ENCODE measurements around the gene NKAIN4. TPM values are rescaled to one million over a fixed set of nuclear protein-coding genes. Genes with fewer than 3 reads are reported as not detected.

NKAIN4 gene
- total RNA-seq, 4 donors from 2014 or later, result 0.79 TPM; not detected in 3

DNA sequence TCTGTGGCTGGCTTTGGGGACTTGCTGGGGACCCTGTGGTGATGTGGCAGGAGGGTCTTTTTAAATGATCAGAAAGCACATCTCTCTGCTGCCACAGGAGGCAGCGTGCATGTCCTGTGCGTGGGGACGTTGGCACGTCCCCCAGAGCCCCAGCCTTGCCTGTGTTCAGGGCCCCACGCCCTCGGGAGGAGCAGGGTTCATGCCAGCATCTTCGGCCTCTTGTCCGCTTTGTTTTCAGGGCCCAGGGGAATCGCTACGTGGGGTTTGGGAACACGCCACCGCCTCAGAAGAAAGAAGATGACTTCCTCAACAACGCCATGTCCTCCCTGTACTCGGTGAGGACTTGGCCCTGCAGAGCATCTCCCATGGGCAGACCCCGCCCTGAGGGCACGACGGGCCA is 24.4 kb upstream of the NKAIN4 start:
- in situ Hi-C loops (cut with MboI; ENCODE audit: low pct_ligation_motif_present in 1 of 4, low pct_unique_long_range_greater_than_20kb in 1 of 4, low sequenced_read_pairs in 3 of 4), result no loop called here
- no peak for DNase-seq
- Histone ChIP-seq H3K9me3 (no peaks in the 10 kb centered on the region), H3K27ac (no peak overlapping the region), H3K4me1 (peaks cover 9 to 16% (median 10%) of the 10 kb centered on the region in 4 donors), H3K36me3 (peaks cover 0 to 26% (median 13%) of the 10 kb centered on the region in 4 donors), H3K27me3 (no peaks in the 10 kb centered on the region), H3K4me3 (no peak overlapping the region)
- WGBS, 2 donors (ENCODE audit: low coverage in 1 of 2), result 85 to 100% methylated on average over 1 to 17 of the region's 17 CpGs
- intact Hi-C loops (cut with DNase I; ENCODE audit: low total_unique reads), result no loop called here
- TF ChIP-seq POLR2AphosphoS5 (IDR thresholded peaks at IDR 0.05) (no peak), POLR2A (IDR thresholded peaks at IDR 0.05) (no peak), EP300 (IDR thresholded peaks at IDR 0.05; ENCODE audit: low read depth) (no peak)
- TF ChIP-seq, protein P1, sequence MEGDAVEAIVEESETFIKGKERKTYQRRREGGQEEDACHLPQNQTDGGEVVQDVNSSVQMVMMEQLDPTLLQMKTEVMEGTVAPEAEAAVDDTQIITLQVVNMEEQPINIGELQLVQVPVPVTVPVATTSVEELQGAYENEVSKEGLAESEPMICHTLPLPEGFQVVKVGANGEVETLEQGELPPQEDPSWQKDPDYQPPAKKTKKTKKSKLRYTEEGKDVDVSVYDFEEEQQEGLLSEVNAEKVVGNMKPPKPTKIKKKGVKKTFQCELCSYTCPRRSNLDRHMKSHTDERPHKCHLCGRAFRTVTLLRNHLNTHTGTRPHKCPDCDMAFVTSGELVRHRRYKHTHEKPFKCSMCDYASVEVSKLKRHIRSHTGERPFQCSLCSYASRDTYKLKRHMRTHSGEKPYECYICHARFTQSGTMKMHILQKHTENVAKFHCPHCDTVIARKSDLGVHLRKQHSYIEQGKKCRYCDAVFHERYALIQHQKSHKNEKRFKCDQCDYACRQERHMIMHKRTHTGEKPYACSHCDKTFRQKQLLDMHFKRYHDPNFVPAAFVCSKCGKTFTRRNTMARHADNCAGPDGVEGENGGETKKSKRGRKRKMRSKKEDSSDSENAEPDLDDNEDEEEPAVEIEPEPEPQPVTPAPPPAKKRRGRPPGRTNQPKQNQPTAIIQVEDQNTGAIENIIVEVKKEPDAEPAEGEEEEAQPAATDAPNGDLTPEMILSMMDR (IDR thresholded peaks at IDR 0.05), result no peak

- no peaks in the 10 kb centered on the region for H3K27me3 ChIP-seq
- intact Hi-C loops (cut with DNase I; ENCODE audit: low total_unique reads), result no loop called here
- TF ChIP-seq EP300 (IDR thresholded peaks at IDR 0.05; ENCODE audit: low read depth), result no peak
- no peak for TF ChIP-seq POLR2AphosphoS5 (IDR thresholded peaks at IDR 0.05)
- TF ChIP-seq, protein P1 (IDR thresholded peaks at IDR 0.05), result no peak
- no peak for TF ChIP-seq POLR2A (IDR thresholded peaks at IDR 0.05)
- H3K4me1 ChIP-seq, result peaks cover 13 to 21% (median 15%) of the 10 kb centered on the region in 4 donors
- H3K36me3 ChIP-seq, result peaks cover 0 to 26% (median 10%) of the 10 kb centered on the region in 4 donors
- no peak overlapping the region for H3K27ac ChIP-seq
- 91 to 93% methylated on average over 9 to 26 of the region's 30 CpGs for WGBS, 2 donors (ENCODE audit: low coverage in 1 of 2)
- in situ Hi-C loops (cut with MboI; ENCODE audit: low pct_ligation_motif_present in 1 of 4, low pct_unique_long_range_greater_than_20kb in 1 of 4, low sequenced_read_pairs in 3 of 4), result no loop called here
- DNase-seq, result no peak
- H3K9me3 ChIP-seq, result no peaks in the 10 kb centered on the region
- no peak overlapping the region for H3K4me3 ChIP-seq
These were observed 23.4 kb upstream of the NKAIN4 start for GRCh38 chr20:63277466-63278272.

- intact Hi-C loops (cut with DNase I; ENCODE audit: low total_unique reads), result no loop called here
- 95% methylated on average over 20 of the region's 20 CpGs; no CpG with 5 or more reads in 1 of the 2 donors for WGBS, 2 donors (ENCODE audit: low coverage in 1 of 2)
- no peak for DNase-seq
- H3K4me3 ChIP-seq, result no peak overlapping the region
- in situ Hi-C loops (cut with MboI; ENCODE audit: low pct_ligation_motif_present in 1 of 4, low pct_unique_long_range_greater_than_20kb in 1 of 4, low sequenced_read_pairs in 3 of 4), result no loop called here
- H3K4me1 ChIP-seq, result peaks cover 13 to 23% (median 16%) of the 10 kb centered on the region in 4 donors
- H3K9me3 ChIP-seq, result no peaks in the 10 kb centered on the region
- no peak for TF ChIP-seq EP300 (IDR thresholded peaks at IDR 0.05; ENCODE audit: low read depth)
- TF ChIP-seq, protein P1 (IDR thresholded peaks at IDR 0.05), result no peak
- TF ChIP-seq POLR2AphosphoS5 (IDR thresholded peaks at IDR 0.05), result no peak
- TF ChIP-seq POLR2A (IDR thresholded peaks at IDR 0.05), result no peak
- peaks cover 0 to 26% (median 10%) of the 10 kb centered on the region in 4 donors for H3K36me3 ChIP-seq
- H3K27me3 ChIP-seq, result no peaks in the 10 kb centered on the region
- no peak overlapping the region for H3K27ac ChIP-seq
These were observed 22.7 kb upstream of the NKAIN4 start for GRCh38 chr20:63276956-63277355.

DNA sequence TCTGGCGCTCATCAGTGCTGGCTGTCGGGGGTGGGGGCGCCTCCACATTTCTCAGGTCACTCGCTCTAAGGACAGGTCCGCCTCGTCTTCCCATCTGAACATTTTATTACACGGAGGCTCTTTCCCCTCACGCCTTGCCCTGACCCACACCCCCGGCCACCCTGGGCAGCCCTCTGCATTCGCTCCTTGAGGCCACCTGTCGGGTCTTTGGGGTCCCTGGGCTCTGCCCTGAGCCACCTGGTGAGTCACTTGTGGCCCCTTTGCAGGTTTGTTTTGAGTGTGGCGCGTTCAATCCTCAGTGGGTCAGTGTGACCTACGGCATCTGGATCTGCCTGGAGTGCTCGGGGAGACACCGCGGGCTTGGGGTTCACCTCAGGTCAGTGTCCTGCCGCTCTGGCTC is 21.6 kb upstream of the NKAIN4 start:
- intact Hi-C loops (cut with DNase I; ENCODE audit: low total_unique reads), result no loop called here

More for the DNA sequence above, 21.6 kb upstream of the NKAIN4 start:
- no peaks in the 10 kb centered on the region for H3K9me3 ChIP-seq
- TF ChIP-seq, protein P1 (IDR thresholded peaks at IDR 0.05), result no peak
- no peak for TF ChIP-seq POLR2A (IDR thresholded peaks at IDR 0.05)
- TF ChIP-seq EP300 (IDR thresholded peaks at IDR 0.05; ENCODE audit: low read depth), result no peak
- TF ChIP-seq POLR2AphosphoS5 (IDR thresholded peaks at IDR 0.05), result no peak
- DNase-seq, result no peak
- H3K4me1 ChIP-seq, result peaks cover 13 to 27% (median 19%) of the 10 kb centered on the region in 4 donors
- peaks cover 0 to 26% (median 10%) of the 10 kb centered on the region in 4 donors for H3K36me3 ChIP-seq
- in situ Hi-C loops (cut with MboI; ENCODE audit: low pct_ligation_motif_present in 1 of 4, low pct_unique_long_range_greater_than_20kb in 1 of 4, low sequenced_read_pairs in 3 of 4), result no loop called here
- H3K27me3 ChIP-seq, result no peaks in the 10 kb centered on the region
- 93 to 100% methylated on average over 2 to 18 of the region's 18 CpGs for WGBS, 2 donors (ENCODE audit: low coverage in 1 of 2)
- H3K4me3 ChIP-seq, result no peak overlapping the region
- H3K27ac ChIP-seq, result no peak overlapping the region

Data from transverse colon (tissue), 4 donors.